GM12873 (cell line): ENCODE data around the gene SEC23IP.

Source experiments
- TF ChIP-seq, protein P1 (sequence below): IDR thresholded peaks from 2 replicates; pipeline ENCODE4 v1.5.1; 2012; ENCODE audit warnings: low read depth, mild to moderate bottlenecking, moderate library complexity, low read length, control low read depth; ENCODE audit not compliant: insufficient read depth; ENCODE audit errors: missing control alignments

The SEC23IP gene

DNA sequence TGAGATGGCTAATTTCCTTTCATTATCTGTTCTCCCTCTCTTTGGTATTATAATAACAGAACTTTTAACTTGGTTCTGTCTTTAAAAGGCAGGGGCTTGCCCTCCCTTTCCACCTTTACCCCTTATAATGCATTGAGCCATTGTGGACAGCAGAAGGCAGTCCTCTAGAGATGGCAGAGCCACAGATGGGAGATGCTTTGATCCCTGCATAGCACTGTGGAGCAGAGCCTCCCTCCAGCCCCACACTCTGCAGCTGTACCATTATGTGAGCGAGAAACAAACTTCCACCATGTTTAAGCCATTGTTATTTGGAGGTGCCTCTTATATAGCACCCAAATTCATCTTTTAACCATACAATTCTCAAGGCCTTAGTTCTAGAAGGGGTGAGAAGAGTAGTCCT, 78.4 kb downstream of the SEC23IP start:
- TF ChIP-seq, protein P1, sequence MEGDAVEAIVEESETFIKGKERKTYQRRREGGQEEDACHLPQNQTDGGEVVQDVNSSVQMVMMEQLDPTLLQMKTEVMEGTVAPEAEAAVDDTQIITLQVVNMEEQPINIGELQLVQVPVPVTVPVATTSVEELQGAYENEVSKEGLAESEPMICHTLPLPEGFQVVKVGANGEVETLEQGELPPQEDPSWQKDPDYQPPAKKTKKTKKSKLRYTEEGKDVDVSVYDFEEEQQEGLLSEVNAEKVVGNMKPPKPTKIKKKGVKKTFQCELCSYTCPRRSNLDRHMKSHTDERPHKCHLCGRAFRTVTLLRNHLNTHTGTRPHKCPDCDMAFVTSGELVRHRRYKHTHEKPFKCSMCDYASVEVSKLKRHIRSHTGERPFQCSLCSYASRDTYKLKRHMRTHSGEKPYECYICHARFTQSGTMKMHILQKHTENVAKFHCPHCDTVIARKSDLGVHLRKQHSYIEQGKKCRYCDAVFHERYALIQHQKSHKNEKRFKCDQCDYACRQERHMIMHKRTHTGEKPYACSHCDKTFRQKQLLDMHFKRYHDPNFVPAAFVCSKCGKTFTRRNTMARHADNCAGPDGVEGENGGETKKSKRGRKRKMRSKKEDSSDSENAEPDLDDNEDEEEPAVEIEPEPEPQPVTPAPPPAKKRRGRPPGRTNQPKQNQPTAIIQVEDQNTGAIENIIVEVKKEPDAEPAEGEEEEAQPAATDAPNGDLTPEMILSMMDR: no peak

DNA sequence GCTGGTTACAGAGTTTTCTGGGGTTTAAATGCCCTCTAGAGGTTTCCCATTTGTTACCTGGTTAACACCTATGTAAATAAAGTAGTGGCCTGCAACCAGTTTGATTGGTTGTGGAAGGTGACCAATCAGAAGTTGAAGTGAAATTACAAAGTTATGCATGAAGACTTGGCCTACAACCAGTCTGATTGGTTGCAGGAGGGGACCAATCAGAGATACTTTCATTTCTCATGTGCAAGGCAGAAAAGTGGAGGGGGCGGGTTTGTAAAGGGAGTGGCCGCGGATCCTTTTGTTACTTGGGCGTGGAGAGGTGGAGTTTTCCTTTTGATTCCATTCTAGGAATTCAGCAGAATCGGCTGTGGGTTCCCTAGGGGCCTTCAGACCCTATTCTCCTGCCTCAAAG, 80.8 kb downstream of the SEC23IP start:
- TF ChIP-seq, protein P1: no peak

DNA sequence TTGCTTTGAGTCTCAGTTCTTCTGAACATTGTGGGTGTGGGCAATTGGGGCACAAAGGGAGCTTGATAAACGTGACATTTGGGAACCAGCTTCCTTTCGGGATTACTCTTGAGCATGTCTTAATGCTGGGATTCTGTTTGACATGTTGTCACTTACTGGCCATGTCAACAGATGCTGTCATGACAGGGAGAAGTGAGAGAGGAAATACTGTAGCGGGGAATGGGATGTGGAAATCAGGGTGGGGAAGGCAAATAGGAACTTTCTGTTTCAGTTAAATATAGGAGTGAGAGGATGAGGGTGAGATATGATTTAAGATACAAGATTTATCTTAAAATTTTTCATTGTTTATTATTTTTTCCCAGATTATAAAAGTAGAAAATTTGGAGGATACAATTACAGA, 83.9 kb downstream of the SEC23IP start:
- TF ChIP-seq, protein P1: no peak

DNA sequence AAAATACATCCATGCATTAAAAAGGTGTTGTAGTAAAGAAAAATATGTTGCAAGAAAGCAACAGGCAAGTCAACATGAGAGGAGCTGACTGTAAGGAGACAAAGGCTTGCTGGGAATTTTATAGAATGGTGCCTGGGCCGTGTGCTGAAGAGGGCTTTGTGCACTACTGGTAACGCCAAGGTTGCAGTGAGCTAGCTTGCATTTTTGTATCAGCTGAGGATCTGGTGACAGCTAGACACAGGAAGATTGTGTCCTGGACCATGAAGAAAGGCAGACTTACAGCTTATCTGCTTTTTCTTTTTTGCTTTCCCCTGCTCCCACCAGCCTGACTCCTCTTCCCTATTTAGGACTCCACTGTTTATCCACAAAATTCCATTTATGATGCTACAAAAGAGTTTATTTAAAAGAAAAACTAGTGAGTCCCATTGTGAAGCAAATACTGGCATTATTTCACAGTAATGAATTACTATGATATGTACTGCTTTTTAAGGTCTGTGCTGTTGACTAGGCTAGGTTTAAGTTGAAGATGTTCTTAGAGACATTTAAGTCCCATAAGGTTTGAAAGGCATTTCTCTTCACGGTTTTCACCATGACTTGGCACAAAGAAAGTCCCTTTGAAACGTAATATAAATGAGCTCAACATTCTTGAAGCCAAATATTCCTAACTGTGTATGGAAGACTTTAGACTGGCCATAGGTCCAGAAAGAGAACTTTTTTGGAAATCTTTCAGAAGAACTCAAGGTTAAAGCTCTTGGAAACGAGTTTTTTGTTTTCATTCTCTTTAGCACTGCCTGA, 88.6 kb downstream of the SEC23IP start:
- TF ChIP-seq, protein P1: no peak

DNA sequence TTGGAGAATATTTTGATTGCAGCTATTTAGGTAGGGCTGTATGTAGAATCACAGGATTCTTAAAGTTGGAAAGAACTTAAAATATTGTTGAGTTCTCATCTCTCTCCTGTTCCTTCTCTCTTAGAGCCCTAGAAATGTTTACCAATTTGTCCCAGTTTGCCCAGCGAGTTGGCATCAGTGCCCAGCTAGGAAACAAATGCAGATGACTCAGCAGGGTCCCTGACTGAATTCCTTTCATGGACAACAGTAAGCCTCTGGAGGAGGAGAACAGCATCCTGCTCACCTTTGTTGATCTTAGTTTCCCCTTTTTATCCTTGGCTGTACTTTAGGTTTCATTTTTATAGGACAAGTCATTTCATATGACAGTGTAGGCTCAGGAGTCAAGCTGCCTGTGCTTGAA, 89.3 kb downstream of the SEC23IP start:
- TF ChIP-seq, protein P1: no peak

DNA sequence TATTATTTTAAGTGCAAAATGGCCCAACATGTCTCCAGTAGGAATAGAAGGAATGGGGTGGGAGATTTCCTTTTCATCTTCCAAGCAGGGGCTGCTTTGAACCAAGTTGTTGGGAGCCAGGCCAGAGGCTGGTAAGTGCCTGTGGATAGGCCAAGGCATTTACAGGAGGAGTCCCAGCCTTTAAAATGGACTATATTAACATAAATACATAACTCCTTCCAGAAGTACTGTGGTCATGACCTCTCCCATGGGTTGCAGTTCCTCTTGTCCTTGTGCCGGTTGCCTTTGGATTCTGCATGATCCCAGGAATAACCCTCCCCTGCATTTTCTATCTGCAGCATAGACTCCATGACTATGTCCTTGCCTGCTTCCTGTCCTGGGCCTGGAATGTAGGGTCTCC, 95.8 kb downstream of the SEC23IP start:
- TF ChIP-seq, protein P1: no peak

DNA sequence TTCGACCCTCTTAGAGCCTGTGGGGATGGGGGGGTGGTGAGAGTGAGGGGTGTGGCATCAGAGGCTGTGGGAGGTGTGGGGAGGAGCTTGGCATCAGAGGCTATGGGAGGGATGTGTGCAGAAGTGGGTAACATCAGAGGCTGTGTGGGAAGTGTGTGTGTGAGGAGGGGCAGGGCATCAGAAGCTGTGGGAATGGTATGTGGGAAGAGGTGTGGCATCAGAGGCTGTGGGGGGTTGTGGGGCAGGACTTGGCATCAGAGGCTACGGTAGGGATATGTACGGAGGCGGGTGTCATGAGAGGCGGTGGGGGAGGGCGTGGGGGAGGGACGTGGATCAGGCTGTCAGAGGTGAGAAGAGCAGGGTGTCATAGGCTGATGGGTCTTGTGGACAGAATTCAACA, 97.4 kb downstream of the SEC23IP start:
- TF ChIP-seq, protein P1: no peak

DNA sequence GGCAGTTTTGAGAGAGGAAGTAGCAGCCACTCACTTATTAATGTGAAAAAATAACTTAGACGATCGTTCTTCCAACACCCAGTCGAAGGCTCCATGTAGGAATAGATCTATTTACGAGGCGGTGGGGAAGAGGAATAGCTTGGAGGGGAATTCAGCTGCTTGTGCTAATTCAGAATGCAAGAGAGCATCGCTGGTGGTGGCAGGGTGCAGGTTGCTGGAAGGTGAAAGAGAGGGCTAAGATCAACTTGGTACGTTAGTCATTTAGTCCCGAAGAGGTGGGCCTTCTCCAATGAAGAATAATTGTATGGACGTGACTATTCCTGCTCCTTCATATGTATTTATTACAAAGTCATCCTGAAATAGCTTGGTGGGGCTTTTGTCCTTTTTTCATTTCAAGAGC, 98.5 kb downstream of the SEC23IP start:
- TF ChIP-seq, protein P1: no peak
